Cerebellar nuclear complex (tissue), 1 donor: ENCODE results near the gene YWHAB.
"Not testable (repeated sequence)": the region's sequence is repeated elsewhere in the genome, so short reads cannot be mapped to it uniquely, and the experiment has no call there.

Experiments used
- DNase-seq, 2 experiments: peaks; one replicate each; lab custom pipeline; 2025; lab: John Stamatoyannopoulos, UW

The YWHAB gene

GRCh38 chr20:44866703-44867335 is 18.7 kb upstream of the YWHAB start:
- no peak for DNase-seq

- no peak for DNase-seq
These were observed 16.0 kb upstream of the YWHAB start for GRCh38 chr20:44869471-44869870.

GRCh38 chr20:44882360-44882759 is 3.1 kb upstream of the YWHAB start:
- DNase-seq, result not testable (repeated sequence)

DNA sequence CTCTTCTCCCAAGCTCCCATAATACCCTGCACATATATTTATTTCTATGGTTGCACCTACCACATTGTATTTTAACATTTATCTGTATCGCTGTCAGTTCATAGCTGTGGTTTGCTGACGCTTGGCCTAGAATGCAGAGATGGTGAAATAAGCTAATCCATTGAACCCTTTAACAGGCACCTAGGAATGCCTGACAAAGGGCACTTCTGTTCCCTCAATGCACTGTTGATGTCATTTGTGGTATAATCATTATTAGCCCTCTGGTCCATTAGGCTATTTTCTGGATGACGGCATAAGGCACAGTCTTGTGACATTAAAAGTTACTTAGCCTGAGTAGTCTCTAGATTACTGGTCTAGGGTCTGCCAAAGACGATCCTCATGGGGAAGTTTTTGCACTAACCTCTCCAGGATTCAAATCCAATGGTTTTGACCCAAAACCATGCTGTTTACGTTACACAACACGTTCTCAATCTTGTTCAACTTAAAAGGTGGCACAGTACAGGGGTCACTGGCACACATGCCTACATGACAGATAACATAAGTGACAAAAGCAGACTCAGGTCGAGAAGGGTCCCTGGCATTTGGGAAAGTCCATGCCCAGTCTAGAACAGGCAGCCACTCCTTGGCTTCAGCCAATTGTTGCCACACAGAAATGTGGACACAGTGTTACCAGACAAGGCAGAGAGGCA is 2.1 kb upstream of the YWHAB start:
- no peak for DNase-seq

DNA sequence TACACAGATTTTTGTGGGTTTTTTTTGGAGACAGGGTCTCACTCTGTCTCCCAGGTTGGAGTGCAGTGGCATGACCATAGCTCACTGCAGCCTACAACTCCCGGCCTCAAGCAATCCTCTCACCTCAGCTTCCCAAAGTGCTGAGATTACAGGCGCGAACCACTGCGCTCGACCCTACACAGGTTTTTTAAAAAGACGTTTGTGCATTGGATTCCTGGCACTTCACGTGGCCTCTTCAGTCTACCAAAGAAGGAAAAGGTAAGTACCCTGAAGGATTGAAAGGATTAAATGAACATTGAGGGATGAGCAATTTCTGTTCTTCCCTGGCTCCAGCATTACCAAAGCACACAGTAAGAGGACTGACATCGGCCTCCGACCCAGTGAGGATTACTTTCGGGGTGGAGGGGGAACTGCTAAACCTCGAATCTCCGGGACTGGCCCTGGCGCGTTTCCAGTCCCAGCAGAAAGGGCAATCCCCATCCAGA is 556 bp upstream of the YWHAB start:
- no peak for DNase-seq

DNA sequence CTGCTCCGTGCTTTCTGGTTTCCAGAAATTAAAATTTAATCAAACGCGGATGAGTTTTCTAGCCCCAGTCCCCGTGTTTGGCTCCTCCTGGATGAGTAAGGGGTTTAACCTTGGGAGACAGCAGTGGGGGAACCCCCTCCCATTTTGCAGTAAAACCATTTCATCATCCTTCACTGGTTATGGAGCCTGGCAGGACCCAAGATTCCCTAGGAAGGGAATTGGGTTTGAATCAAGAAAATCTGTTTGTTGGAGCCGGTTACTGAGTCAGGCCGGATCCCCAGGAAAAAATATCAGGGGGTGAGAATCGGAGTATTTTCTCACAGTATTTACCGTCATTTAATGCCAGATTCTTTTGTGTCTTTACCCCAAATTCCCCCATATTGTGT is 754 bp downstream of the YWHAB start:
- DNase-seq, result no peak

DNA sequence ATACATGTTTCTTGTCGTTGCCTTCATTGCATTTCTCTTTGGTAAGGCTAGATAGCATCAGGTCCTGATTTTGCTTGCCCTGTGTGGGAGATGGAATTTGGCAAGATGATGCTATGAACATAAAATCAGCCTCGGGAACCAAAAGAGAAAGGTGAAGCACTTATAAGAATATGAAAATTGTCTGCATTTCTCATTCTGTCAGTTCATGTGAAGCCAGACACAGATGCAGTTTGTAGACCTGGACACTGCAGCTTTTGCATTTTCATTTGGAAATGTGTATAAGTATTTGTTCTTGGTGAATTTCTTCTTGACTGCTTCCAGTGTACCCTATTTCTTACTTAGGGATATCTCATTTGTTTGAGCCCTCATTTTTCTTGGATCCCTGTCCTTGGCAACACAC is 1.3 kb downstream of the YWHAB start:
- no peak for DNase-seq

GRCh38 chr20:44887466-44887865 is 2.0 kb downstream of the YWHAB start:
- DNase-seq, result no peak

DNA sequence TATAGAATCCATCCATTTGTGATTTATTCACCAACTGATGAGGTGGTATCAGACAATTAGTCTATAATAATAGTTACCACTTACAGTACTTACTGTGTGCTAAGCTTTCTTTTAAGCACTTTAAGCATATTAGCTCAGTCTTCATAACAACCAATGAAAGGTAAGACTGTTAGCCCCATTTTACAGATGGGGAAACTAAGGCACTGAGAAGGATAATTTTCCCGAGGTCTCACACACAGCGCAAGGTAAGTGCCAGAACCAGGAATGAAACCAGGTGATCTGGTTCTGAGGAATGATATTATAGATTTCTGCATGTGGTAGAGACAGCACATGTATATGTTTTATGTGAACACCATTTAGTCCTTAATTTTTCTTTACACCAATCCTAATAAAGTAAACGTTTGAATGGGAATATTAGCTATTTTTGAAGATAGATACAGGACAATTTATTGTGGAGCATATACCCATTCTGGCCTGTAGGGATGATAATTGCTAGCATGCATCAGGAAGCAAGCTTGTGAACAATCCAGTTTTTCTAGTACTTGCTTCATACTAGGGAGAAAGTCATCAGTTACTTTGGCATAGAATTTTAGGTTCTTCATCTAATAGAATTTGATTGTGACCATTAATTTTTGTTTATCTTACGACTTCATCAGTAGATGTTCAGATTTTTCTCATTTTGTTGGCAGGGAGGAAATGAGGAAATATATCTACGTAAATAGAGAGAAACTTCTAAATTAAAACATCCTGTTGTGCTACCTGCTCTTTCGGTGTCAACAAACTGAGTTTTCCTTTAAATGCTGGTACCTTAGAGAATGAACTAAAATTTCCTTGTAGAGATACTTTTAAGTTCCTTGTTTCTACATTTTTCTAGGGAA is 3.0 kb downstream of the YWHAB start:
- DNase-seq, result no peak

GRCh38 chr20:44891826-44892225 is 6.3 kb downstream of the YWHAB start:
- no peak for DNase-seq

- DNase-seq, result no peak
These were observed 9.5 kb downstream of the YWHAB start for GRCh38 chr20:44894959-44895358.

- DNase-seq, result no peak
These were observed 11.1 kb downstream of the YWHAB start for GRCh38 chr20:44896583-44896982.

DNA sequence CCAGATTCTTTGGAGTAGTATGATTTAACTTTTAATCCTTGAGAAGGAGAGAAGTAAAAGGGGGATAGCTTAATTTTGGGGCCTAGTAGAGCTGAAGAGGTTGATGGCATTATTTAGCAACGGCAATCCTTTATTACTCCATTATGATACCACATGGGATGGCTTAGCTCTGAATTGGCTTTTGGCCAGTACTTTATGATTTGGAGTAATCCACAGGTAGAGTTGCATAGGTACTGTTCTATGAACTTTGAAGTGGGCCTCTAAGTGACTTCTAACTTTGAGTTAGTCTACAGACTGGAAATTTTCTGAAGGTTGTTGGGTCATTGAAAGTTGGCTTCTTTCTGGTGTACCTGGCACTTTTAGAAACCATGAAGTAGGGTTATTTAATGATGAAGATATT is 11.6 kb downstream of the YWHAB start:
- no peak for DNase-seq

DNA sequence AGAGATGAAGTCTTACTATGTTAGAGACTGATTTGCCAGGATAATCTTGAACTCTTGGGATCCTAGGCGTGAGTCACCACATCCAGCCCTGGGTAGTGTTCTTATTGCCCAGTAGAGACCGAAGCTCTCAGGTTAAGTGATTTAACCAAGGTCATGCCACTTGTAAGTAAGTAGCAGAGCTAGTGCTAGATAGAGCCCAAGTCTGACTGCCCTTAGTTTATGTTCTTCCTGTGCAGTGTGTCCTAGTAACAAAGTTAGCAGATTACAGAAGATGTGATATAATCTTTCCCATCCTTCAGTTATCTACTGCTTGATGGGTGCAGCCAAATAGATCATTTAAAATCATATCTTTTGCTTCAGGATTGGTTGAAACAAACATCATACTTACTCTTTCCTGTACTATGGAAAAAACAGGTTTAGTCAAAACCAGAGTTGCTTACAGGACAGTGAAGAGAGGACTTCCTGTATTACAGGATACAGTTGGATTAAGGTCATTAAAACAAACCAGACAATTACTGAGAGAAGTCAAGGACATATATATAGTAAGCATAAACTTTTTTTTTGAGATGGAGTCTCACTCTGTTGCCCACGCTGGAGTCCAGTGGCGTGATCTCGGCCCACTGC is 14.8 kb downstream of the YWHAB start:
- DNase-seq, result no peak

- DNase-seq, result no peak
These were observed 16.5 kb downstream of the YWHAB start for GRCh38 chr20:44901974-44902373.

DNA sequence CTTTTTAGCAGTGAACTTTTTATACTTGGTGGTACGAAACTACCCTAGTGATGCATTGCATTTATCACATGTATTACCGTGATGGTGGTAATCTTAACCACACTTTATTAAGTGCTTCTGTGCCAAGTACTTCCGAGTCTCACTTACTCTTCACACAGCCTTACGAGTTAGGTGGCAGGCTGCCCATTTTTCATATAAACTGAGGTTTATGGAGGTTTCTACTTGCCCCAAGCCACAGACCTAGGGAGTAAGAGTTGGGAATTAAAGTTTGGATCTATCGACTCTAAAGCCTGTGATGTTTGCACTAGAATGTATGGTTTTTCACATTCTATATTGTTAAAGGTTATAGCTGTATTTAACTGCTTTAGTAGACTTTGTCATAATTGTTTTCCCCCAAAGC is 18.9 kb downstream of the YWHAB start:
- no peak for DNase-seq

DNA sequence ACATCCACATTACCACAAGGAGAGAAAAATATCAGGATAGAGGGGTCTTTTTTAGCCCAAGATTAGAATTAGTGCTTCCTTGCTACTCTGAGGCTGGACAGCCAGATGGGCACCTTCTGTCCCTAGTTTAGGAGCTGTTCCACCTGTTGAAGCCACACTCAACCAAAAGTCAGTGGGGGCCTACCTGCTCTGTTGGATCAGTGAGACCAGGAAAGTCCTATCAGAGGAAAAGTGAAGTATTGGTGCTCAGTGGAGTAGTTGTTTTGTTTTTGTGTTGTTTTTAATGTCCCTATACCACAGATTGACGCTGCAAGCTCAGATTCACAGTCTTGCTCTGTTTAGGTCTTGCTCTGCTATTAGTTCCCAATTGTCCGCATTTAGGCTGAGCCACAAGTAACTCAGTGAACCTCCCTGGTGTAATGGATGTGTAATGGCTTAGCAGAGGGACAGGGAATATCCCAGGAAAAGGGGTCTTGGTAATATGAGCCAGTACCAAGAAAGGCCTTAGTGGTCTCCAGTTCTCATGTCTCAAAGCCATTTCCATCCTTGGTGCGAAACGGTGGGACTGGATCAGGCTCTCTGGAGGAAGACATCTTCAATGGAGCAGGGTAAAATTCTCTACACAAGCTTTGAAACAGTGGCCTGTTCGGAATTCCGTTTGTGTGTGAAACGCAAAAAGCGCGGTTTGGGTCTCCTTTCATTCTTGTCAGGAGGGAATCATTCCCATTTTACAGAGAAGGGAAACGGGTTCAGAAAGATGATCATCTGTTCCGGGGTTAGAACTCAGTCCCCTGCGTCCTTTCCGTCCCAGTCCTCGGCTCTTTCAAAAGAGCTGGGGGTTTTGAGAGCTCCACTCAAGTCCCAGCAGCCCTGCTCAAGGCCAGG is 23.7 kb downstream of the YWHAB start:
- no peak for DNase-seq

GRCh38 chr20:44909872-44910689 is 24.6 kb downstream of the YWHAB start, which contains the start of gene PABPC1L:
TSS of gene PABPC1L (plus strand) at chr20:44910060. CDS start at chr20:44910144, 84 bp downstream.
- no peak for DNase-seq

- DNase-seq, result no peak
These were observed 25.3 kb downstream of the YWHAB start for GRCh38 chr20:44910690-44911262.
